Measurements from ENCODE around the gene ATXN10. TPM values are rescaled to one million over a fixed set of nuclear protein-coding genes. Genes with fewer than 3 reads are reported as not detected.

The ATXN10 gene
- total RNA-seq, 1 donor from 2014 or later = 106 TPM

GRCh38 chr22:45771711-45772110 is 100.1 kb downstream of the ATXN10 start:
- Histone ChIP-seq H3K4me3 (no peak overlapping the region), H3K27me3 (ENCODE audit: low read depth) (no peaks in the 10 kb centered on the region), H3K4me1 (no peaks in the 10 kb centered on the region), H3K27ac (no peak overlapping the region), H3K9me3 (no peaks in the 10 kb centered on the region), H3K36me3 (no peaks in the 10 kb centered on the region)
- DNase-seq (no peak), ATAC-seq (no peak)
- intact Hi-C loops (cut with DNase I) = no loop called here
- no peak for TF ChIP-seq CTCF (IDR thresholded peaks at IDR 0.05)

GRCh38 chr22:45772743-45773142 is 101.1 kb downstream of the ATXN10 start:
- ATAC-seq (no peak), DNase-seq (no peak)
- intact Hi-C loops (cut with DNase I) = no loop called here
- TF ChIP-seq CTCF (IDR thresholded peaks at IDR 0.05) = no peak
- Histone ChIP-seq H3K27ac (no peak overlapping the region), H3K9me3 (no peaks in the 10 kb centered on the region), H3K27me3 (ENCODE audit: low read depth) (no peaks in the 10 kb centered on the region), H3K4me1 (no peaks in the 10 kb centered on the region), H3K4me3 (no peak overlapping the region), H3K36me3 (no peaks in the 10 kb centered on the region)

- Histone ChIP-seq H3K9me3 (no peaks in the 10 kb centered on the region), H3K4me3 (no peak overlapping the region), H3K27me3 (ENCODE audit: low read depth) (no peaks in the 10 kb centered on the region), H3K27ac (no peak overlapping the region), H3K4me1 (no peaks in the 10 kb centered on the region), H3K36me3 (no peaks in the 10 kb centered on the region)
- DNase-seq = no peak
- no peak for ATAC-seq
- no peak for TF ChIP-seq CTCF (IDR thresholded peaks at IDR 0.05)
- intact Hi-C loops (cut with DNase I) = no loop called here
Measured at GRCh38 chr22:45774001-45774670, 102.5 kb downstream of the ATXN10 start.

GRCh38 chr22:45775062-45775461 is 103.4 kb downstream of the ATXN10 start:
- ATAC-seq (no peak), DNase-seq (no peak)
- Histone ChIP-seq H3K36me3 (no peaks in the 10 kb centered on the region), H3K4me1 (no peaks in the 10 kb centered on the region), H3K27me3 (ENCODE audit: low read depth) (no peaks in the 10 kb centered on the region), H3K27ac (no peak overlapping the region), H3K4me3 (no peak overlapping the region), H3K9me3 (no peaks in the 10 kb centered on the region)
- intact Hi-C loops (cut with DNase I) = no loop called here
- TF ChIP-seq CTCF (IDR thresholded peaks at IDR 0.05) = no peak

GRCh38 chr22:45775569-45776312 is 104.1 kb downstream of the ATXN10 start:
- no peak for TF ChIP-seq CTCF (IDR thresholded peaks at IDR 0.05)
- H3K4me1 ChIP-seq = no peaks in the 10 kb centered on the region
- DNase-seq = no peak
- ATAC-seq = no peak
- no peaks in the 10 kb centered on the region for H3K36me3 ChIP-seq
- H3K9me3 ChIP-seq = no peaks in the 10 kb centered on the region
- H3K27ac ChIP-seq = no peak overlapping the region
- no peaks in the 10 kb centered on the region for H3K27me3 ChIP-seq (ENCODE audit: low read depth)
- intact Hi-C loops (cut with DNase I) = no loop called here
- H3K4me3 ChIP-seq = no peak overlapping the region

Data from lower lobe of right lung (tissue), 2 donors.